ENCODE data around the gene SLC35F3. TPM values are rescaled to one million over a fixed set of nuclear protein-coding genes. Genes with fewer than 3 reads are reported as not detected.

The SLC35F3 gene
- total and polyA plus RNA-seq, 2 experiments from 2014 or later = 1.0 to 3.2 TPM

DNA sequence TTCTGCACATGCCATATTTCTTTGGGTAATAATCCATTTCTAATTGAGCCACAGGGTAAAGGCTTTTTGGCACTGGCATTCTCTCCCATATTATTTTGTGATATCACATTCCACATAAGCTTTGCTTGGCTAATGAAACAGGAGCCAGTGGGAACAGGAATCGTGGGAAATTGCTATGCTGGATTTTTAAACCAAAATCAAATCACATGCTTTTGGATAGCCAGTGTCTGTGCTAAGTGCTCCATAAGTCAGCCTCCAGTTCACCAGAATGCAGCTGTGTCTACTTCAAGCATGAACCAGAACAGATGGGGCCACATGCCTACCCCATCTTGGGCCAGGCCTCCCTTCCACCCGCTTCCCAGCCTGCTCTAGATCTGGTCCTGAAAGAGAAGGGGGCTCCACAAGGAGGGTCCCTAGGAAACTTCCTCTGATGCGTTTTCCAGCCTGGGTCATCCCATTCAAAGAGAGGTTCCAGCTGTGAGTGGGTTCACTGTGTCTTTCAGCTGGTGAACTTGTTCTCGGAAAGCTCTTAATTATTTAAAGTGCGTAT lies 337.5 kb downstream of the SLC35F3 start:
- ATAC-seq = no peak
- peaks cover 4% of the 10 kb centered on the region; the same call in 1 of the 2 replicates for H3K9me2 ChIP-seq (ENCODE audit: insufficient read depth)
- H3K36me3 Mint-ChIP-seq (ENCODE audit: low read depth) = peaks cover 3% of the 10 kb centered on the region; the same call in 1 of the 3 replicates
- no peaks in the 10 kb centered on the region for H3K36me3 ChIP-seq (ENCODE audit: insufficient read depth)
- H3F3A ChIP-seq (replicated peaks; ENCODE audit: low read depth) = no peaks in the 10 kb centered on the region
- no peaks in the 10 kb centered on the region for H3K27me3 ChIP-seq (ENCODE audit: insufficient read depth)
- no peak overlapping the region for H2AFZ ChIP-seq
- H3K79me2 ChIP-seq (replicated peaks; ENCODE audit: insufficient read depth) = no peaks in the 10 kb centered on the region
- no peak for TF ChIP-seq ZNF114 (CRISPR knock-in tag; IDR thresholded peaks at IDR 0.05)
- TF ChIP-seq ZNF331 (CRISPR knock-in tag; IDR thresholded peaks at IDR 0.05; ENCODE audit: low read depth) = no peak
- H3K9me3 Mint-ChIP-seq = peaks cover 5% of the 10 kb centered on the region
- H3K4me1 Mint-ChIP-seq = 0 out of 3 replicates have a peak, but pooled peaks cover 4% of the 10 kb centered on the region
- no peak overlapping the region for H3K27ac Mint-ChIP-seq
- DNase-seq (ENCODE audit: low spot score) = no peak
- H4K20me1 ChIP-seq (replicated peaks; ENCODE audit: insufficient read depth) = no peaks in the 10 kb centered on the region
- H3K4me3 ChIP-seq = no peak overlapping the region
- H3K27ac ChIP-seq (ENCODE audit: low read depth) = no peak overlapping the region
- H3K27me3 Mint-ChIP-seq (ENCODE audit: insufficient read depth, low read depth, poor library complexity) = no peaks in the 10 kb centered on the region
- no peak overlapping the region for H3K4me2 ChIP-seq
- no peaks in the 10 kb centered on the region for H3K4me1 ChIP-seq (ENCODE audit: insufficient read depth)
- no peak overlapping the region for H3K4me3 Mint-ChIP-seq

DNA sequence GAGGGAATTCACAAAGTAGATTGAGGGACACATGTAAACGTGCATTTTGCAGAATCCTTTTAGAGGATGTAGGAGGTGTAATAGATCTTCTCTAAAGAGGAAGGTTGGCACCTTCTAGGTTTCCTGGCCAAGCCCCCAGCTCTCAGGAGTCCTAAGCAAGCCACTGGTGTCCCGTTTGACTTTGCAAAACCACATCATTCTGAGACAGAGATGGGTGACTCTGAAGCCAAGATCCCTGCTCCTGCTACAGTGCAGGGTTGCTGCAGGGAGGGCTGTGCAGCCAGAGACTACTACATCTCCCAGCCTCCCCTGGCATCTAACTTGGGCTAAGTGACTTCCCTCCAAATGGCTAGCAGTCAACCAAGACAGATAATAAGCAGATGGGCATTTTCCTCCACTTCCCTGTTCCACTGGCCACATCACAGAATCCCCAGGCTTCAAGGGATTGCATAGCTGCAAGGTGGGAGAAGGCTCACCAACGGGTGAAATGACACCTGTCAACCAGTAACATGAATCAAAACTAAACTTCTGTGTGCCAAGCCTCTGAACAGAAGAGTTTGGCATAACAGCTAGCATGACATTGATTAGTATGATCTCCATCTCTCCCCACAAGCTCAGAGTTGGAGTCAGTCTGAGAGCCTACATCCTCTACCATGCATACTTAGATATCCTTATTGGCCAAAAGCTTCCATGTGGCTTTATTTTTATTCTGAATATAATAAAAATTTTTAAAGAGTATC lies 339.2 kb downstream of the SLC35F3 start:
- H4K20me1 ChIP-seq (replicated peaks; ENCODE audit: insufficient read depth) = no peaks in the 10 kb centered on the region
- H3K36me3 ChIP-seq (ENCODE audit: insufficient read depth) = no peaks in the 10 kb centered on the region
- DNase-seq (ENCODE audit: low spot score) = no peak
- H3K27ac Mint-ChIP-seq = no peak overlapping the region
- no peak overlapping the region for H3K4me3 Mint-ChIP-seq
- H3K27me3 Mint-ChIP-seq (ENCODE audit: insufficient read depth, low read depth, poor library complexity) = peaks cover 4% of the 10 kb centered on the region
- H3K9me2 ChIP-seq (ENCODE audit: insufficient read depth) = peaks cover 4% of the 10 kb centered on the region; the same call in 1 of the 2 replicates
- H3K9me3 Mint-ChIP-seq = peaks cover 14% of the 10 kb centered on the region
- no peak overlapping the region for H3K27ac ChIP-seq (ENCODE audit: low read depth)
- H3K4me1 Mint-ChIP-seq = 0 out of 3 replicates have a peak, but pooled peaks cover 4% of the 10 kb centered on the region
- H3K79me2 ChIP-seq (replicated peaks; ENCODE audit: insufficient read depth) = no peaks in the 10 kb centered on the region
- H3K4me2 ChIP-seq = no peak overlapping the region
- H3K4me1 ChIP-seq (ENCODE audit: insufficient read depth) = no peaks in the 10 kb centered on the region
- no peak overlapping the region for H2AFZ ChIP-seq
- H3K36me3 Mint-ChIP-seq (ENCODE audit: low read depth) = peaks cover 7% of the 10 kb centered on the region; the same call in 2 of the 3 replicates
- no peaks in the 10 kb centered on the region for H3K27me3 ChIP-seq (ENCODE audit: insufficient read depth)
- no peak overlapping the region for H3K4me3 ChIP-seq
- no peak for ATAC-seq
- H3F3A ChIP-seq (replicated peaks; ENCODE audit: low read depth) = no peaks in the 10 kb centered on the region
- no peak for TF ChIP-seq JUNB (IDR thresholded peaks at IDR 0.05; ENCODE audit: unreplicated experiment)
- TF ChIP-seq, protein P1, sequence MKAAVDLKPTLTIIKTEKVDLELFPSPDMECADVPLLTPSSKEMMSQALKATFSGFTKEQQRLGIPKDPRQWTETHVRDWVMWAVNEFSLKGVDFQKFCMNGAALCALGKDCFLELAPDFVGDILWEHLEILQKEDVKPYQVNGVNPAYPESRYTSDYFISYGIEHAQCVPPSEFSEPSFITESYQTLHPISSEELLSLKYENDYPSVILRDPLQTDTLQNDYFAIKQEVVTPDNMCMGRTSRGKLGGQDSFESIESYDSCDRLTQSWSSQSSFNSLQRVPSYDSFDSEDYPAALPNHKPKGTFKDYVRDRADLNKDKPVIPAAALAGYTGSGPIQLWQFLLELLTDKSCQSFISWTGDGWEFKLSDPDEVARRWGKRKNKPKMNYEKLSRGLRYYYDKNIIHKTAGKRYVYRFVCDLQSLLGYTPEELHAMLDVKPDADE (IDR thresholded peaks at IDR 0.05) = no peak
- no peak for TF ChIP-seq EZH2phosphoT487 (IDR thresholded peaks at IDR 0.05; ENCODE audit: unreplicated experiment)
- no peak for TF ChIP-seq STAT1 (IDR thresholded peaks at IDR 0.05; ENCODE audit: unreplicated experiment)
- TF ChIP-seq ZNF331 (CRISPR knock-in tag; IDR thresholded peaks at IDR 0.05; ENCODE audit: low read depth) = no peak
- TF ChIP-seq ZNF114 (CRISPR knock-in tag; IDR thresholded peaks at IDR 0.05) = no peak
- no peak for TF ChIP-seq POLR2AphosphoS5 (IDR thresholded peaks at IDR 0.05; ENCODE audit: low read depth)
- no peak for TF ChIP-seq NANOG (IDR thresholded peaks at IDR 0.05; ENCODE audit: borderline replicate concordance)
- TF ChIP-seq, protein P2, sequence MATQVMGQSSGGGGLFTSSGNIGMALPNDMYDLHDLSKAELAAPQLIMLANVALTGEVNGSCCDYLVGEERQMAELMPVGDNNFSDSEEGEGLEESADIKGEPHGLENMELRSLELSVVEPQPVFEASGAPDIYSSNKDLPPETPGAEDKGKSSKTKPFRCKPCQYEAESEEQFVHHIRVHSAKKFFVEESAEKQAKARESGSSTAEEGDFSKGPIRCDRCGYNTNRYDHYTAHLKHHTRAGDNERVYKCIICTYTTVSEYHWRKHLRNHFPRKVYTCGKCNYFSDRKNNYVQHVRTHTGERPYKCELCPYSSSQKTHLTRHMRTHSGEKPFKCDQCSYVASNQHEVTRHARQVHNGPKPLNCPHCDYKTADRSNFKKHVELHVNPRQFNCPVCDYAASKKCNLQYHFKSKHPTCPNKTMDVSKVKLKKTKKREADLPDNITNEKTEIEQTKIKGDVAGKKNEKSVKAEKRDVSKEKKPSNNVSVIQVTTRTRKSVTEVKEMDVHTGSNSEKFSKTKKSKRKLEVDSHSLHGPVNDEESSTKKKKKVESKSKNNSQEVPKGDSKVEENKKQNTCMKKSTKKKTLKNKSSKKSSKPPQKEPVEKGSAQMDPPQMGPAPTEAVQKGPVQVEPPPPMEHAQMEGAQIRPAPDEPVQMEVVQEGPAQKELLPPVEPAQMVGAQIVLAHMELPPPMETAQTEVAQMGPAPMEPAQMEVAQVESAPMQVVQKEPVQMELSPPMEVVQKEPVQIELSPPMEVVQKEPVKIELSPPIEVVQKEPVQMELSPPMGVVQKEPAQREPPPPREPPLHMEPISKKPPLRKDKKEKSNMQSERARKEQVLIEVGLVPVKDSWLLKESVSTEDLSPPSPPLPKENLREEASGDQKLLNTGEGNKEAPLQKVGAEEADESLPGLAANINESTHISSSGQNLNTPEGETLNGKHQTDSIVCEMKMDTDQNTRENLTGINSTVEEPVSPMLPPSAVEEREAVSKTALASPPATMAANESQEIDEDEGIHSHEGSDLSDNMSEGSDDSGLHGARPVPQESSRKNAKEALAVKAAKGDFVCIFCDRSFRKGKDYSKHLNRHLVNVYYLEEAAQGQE (IDR thresholded peaks at IDR 0.05; ENCODE audit: unreplicated experiment) = no peak
- TF ChIP-seq, protein P3, sequence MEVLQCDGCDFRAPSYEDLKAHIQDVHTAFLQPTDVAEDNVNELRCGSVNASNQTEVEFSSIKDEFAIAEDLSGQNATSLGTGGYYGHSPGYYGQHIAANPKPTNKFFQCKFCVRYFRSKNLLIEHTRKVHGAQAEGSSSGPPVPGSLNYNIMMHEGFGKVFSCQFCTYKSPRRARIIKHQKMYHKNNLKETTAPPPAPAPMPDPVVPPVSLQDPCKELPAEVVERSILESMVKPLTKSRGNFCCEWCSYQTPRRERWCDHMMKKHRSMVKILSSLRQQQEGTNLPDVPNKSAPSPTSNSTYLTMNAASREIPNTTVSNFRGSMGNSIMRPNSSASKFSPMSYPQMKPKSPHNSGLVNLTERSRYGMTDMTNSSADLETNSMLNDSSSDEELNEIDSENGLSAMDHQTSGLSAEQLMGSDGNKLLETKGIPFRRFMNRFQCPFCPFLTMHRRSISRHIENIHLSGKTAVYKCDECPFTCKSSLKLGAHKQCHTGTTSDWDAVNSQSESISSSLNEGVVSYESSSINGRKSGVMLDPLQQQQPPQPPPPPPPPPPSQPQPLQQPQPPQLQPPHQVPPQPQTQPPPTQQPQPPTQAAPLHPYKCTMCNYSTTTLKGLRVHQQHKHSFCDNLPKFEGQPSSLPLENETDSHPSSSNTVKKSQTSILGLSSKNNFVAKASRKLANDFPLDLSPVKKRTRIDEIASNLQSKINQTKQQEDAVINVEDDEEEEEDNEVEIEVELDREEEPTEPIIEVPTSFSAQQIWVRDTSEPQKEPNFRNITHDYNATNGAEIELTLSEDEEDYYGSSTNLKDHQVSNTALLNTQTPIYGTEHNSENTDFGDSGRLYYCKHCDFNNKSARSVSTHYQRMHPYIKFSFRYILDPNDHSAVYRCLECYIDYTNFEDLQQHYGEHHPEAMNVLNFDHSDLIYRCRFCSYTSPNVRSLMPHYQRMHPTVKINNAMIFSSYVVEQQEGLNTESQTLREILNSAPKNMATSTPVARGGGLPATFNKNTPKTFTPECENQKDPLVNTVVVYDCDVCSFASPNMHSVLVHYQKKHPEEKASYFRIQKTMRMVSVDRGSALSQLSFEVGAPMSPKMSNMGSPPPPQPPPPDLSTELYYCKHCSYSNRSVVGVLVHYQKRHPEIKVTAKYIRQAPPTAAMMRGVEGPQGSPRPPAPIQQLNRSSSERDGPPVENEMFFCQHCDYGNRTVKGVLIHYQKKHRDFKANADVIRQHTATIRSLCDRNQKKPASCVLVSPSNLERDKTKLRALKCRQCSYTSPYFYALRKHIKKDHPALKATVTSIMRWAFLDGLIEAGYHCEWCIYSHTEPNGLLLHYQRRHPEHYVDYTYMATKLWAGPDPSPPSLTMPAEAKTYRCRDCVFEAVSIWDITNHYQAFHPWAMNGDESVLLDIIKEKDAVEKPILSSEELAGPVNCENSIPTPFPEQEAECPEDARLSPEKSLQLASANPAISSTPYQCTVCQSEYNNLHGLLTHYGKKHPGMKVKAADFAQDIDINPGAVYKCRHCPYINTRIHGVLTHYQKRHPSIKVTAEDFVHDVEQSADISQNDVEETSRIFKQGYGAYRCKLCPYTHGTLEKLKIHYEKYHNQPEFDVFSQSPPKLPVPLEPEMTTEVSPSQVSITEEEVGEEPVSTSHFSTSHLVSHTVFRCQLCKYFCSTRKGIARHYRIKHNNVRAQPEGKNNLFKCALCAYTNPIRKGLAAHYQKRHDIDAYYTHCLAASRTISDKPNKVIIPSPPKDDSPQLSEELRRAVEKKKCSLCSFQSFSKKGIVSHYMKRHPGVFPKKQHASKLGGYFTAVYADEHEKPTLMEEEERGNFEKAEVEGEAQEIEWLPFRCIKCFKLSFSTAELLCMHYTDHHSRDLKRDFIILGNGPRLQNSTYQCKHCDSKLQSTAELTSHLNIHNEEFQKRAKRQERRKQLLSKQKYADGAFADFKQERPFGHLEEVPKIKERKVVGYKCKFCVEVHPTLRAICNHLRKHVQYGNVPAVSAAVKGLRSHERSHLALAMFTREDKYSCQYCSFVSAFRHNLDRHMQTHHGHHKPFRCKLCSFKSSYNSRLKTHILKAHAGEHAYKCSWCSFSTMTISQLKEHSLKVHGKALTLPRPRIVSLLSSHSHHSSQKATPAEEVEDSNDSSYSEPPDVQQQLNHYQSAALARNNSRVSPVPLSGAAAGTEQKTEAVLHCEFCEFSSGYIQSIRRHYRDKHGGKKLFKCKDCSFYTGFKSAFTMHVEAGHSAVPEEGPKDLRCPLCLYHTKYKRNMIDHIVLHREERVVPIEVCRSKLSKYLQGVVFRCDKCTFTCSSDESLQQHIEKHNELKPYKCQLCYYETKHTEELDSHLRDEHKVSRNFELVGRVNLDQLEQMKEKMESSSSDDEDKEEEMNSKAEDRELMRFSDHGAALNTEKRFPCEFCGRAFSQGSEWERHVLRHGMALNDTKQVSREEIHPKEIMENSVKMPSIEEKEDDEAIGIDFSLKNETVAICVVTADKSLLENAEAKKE (CRISPR knock-in tag; IDR thresholded peaks at IDR 0.05) = no peak
